ENCODE results near the gene BASP1. TPM values are rescaled to one million over a fixed set of nuclear protein-coding genes. Genes with fewer than 3 reads are reported as not detected.

The BASP1 gene
- total and polyA plus RNA-seq, 2 experiments from 2014 or later: 87.5 to 114 TPM

GRCh38 chr5:17180330-17180843 lies 37.0 kb upstream of the BASP1 start:
- Histone ChIP-seq H3K9me2 (ENCODE audit: insufficient read depth) (peaks cover 5% of the 10 kb centered on the region), H3K27ac (ENCODE audit: low read depth) (no peak overlapping the region), H3K4me2 (no peak overlapping the region), H3K36me3 (ENCODE audit: insufficient read depth) (no peaks in the 10 kb centered on the region; the same call in 1 of the 2 replicates), H4K20me1 (replicated peaks; ENCODE audit: insufficient read depth) (no peaks in the 10 kb centered on the region), H3F3A (replicated peaks; ENCODE audit: low read depth) (no peaks in the 10 kb centered on the region), H3K79me2 (replicated peaks; ENCODE audit: insufficient read depth) (no peaks in the 10 kb centered on the region), H3K27me3 (ENCODE audit: insufficient read depth) (no peaks in the 10 kb centered on the region), H2AFZ (no peak overlapping the region), H3K4me1 (ENCODE audit: insufficient read depth) (no peaks in the 10 kb centered on the region), H3K4me3 (no peak overlapping the region)
- Mint-ChIP-seq H3K36me3 (ENCODE audit: low read depth) (no peaks in the 10 kb centered on the region), H3K4me1 (no peaks in the 10 kb centered on the region; the same call in 2 of the 3 replicates), H3K4me3 (no peak overlapping the region), H3K27me3 (ENCODE audit: insufficient read depth, low read depth, poor library complexity) (no peaks in the 10 kb centered on the region), H3K27ac (no peak overlapping the region), H3K9me3 (no peaks in the 10 kb centered on the region)
- TF ChIP-seq CTCF (conservative IDR thresholded peaks at IDR 0.05; ENCODE audit: low read depth in 2 of 2) (no peak), STAT1 (IDR thresholded peaks at IDR 0.05; ENCODE audit: unreplicated experiment) (no peak), ZNF114 (CRISPR knock-in tag; IDR thresholded peaks at IDR 0.05) (no peak)
- ATAC-seq: no peak
- DNase-seq (ENCODE audit: low spot score): no peak

- DNase-seq (ENCODE audit: low spot score) (no peak), ATAC-seq (no peak)
- Histone ChIP-seq H3K4me2 (no peak overlapping the region), H3K27me3 (ENCODE audit: insufficient read depth) (no peaks in the 10 kb centered on the region), H3K4me1 (ENCODE audit: insufficient read depth) (no peaks in the 10 kb centered on the region), H3K9me2 (ENCODE audit: insufficient read depth) (peaks cover 3% of the 10 kb centered on the region), H3K36me3 (ENCODE audit: insufficient read depth) (no peaks in the 10 kb centered on the region; the same call in 1 of the 2 replicates), H3K27ac (ENCODE audit: low read depth) (no peak overlapping the region), H3K79me2 (replicated peaks; ENCODE audit: insufficient read depth) (no peaks in the 10 kb centered on the region), H2AFZ (no peak overlapping the region), H4K20me1 (replicated peaks; ENCODE audit: insufficient read depth) (no peaks in the 10 kb centered on the region), H3K4me3 (no peak overlapping the region), H3F3A (replicated peaks; ENCODE audit: low read depth) (no peaks in the 10 kb centered on the region)
- TF ChIP-seq ETS1 (IDR thresholded peaks at IDR 0.05): no peak
- H3K36me3 Mint-ChIP-seq (ENCODE audit: low read depth): no peaks in the 10 kb centered on the region
- H3K27me3 Mint-ChIP-seq (ENCODE audit: insufficient read depth, low read depth, poor library complexity): no peaks in the 10 kb centered on the region
- H3K4me3 Mint-ChIP-seq: no peak overlapping the region
- no peak overlapping the region for H3K27ac Mint-ChIP-seq
- H3K4me1 Mint-ChIP-seq: no peaks in the 10 kb centered on the region; the same call in 2 of the 3 replicates
- H3K9me3 Mint-ChIP-seq: no peaks in the 10 kb centered on the region
Measured at GRCh38 chr5:17180864-17181723, 36.3 kb upstream of the BASP1 start.

- Mint-ChIP-seq H3K27ac (no peak overlapping the region), H3K36me3 (ENCODE audit: low read depth) (no peaks in the 10 kb centered on the region), H3K4me3 (no peak overlapping the region), H3K27me3 (ENCODE audit: insufficient read depth, low read depth, poor library complexity) (no peaks in the 10 kb centered on the region), H3K4me1 (no peaks in the 10 kb centered on the region; the same call in 2 of the 3 replicates), H3K9me3 (no peaks in the 10 kb centered on the region; the same call in 2 of the 3 replicates)
- Histone ChIP-seq H3K27ac (ENCODE audit: low read depth) (no peak overlapping the region), H3K4me2 (no peak overlapping the region), H3F3A (replicated peaks; ENCODE audit: low read depth) (no peaks in the 10 kb centered on the region), H2AFZ (no peak overlapping the region), H4K20me1 (replicated peaks; ENCODE audit: insufficient read depth) (no peaks in the 10 kb centered on the region), H3K27me3 (ENCODE audit: insufficient read depth) (no peaks in the 10 kb centered on the region), H3K36me3 (ENCODE audit: insufficient read depth) (no peaks in the 10 kb centered on the region), H3K4me1 (ENCODE audit: insufficient read depth) (no peaks in the 10 kb centered on the region), H3K79me2 (replicated peaks; ENCODE audit: insufficient read depth) (no peaks in the 10 kb centered on the region), H3K9me2 (ENCODE audit: insufficient read depth) (no peaks in the 10 kb centered on the region), H3K4me3 (no peak overlapping the region)
- DNase-seq (ENCODE audit: low spot score) (no peak), ATAC-seq (no peak)
- no peak for TF ChIP-seq CREB1 (CRISPR knock-in tag; IDR thresholded peaks at IDR 0.05; ENCODE audit: low read depth)
- no peak for TF ChIP-seq STAT1 (IDR thresholded peaks at IDR 0.05; ENCODE audit: unreplicated experiment)
- TF ChIP-seq EZH2phosphoT487 (IDR thresholded peaks at IDR 0.05; ENCODE audit: unreplicated experiment): no peak
Measured at GRCh38 chr5:17182494-17182893, 34.9 kb upstream of the BASP1 start.

All from GM23338 (cell line).